Stimulated activated CD4-positive, alpha-beta T cell treated with anti-CD3 and anti-CD28 coated beads, Interleukin-15, amount 100 ng/mL, for 48 hours (primary cell): ENCODE measurements around the gene FUT2.
"Not testable (repeated sequence)": the region's sequence is repeated elsewhere in the genome, so short reads cannot be mapped to it uniquely, and the experiment has no call there.

Source experiments
- DNase-seq, 2 donors: peaks; one replicate each; pipeline ENCODE4 v3.0.0-alpha.2; 2020; ENCODE audit warnings: low read depth in 2 of 2

Gene FUT2

DNA sequence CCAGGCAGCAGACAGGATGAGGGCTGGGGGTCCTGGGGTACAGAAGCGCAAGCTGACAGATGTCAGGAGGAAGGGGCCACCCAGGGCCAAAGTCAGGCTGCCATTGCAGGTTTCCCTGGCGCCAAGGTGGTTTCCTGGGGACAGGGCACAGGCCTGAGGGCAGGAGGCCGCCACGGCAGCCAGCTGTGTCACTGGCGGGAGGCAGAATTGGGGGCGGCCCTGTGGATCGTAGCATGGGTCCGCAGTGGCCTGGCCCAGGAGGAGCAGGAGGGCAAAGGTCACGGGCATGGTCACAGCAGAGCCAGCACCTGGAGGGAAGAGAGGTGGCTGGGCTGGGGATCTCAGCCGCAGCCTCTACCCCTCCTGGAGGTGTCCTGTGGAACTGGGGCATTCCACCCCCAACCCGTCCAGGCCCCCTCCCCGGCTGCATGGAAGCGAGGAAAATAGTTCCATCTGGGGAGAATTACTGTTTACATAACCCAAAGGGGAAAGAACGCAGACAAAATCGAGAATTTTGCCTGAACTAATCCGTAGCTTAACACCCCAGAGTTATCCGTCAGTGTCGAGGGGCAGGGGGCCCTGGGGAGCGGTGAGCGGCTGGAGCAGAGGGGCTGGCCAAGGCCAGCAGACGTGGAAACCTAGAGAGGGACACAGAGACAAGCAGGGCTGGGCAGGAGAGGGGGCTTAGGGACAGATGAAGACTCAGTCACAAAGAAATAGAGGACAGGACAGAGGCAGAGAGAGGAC is 24.9 kb upstream of the FUT2 start:
- no peak for DNase-seq

DNA sequence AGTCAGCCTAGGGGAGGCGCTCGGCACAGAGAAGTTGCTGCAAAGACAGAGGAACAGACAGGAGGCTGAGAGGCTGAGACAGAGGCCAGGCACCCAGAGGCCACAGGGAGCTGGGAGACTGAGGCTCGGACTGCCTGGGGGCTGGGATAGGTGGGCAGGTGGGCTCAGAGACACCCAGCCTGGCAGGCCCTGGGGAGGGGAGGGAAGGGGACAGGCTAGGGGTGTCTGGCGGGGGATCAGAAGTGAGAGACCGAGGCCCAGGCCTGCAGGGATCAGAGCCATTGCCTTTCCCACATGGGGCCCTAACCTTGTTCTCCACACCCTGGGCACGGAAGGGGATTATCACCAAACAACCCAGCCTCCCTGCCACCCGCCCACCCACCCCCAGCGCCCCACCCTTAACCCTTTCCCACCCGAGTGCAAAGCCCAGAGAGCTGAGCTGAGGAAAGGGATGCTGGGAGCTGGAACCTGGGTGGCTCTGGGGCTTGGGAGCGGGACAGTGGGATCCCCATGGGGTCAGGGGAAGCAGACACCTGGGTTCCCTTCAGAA is 24.2 kb upstream of the FUT2 start:
- no peak for DNase-seq

DNA sequence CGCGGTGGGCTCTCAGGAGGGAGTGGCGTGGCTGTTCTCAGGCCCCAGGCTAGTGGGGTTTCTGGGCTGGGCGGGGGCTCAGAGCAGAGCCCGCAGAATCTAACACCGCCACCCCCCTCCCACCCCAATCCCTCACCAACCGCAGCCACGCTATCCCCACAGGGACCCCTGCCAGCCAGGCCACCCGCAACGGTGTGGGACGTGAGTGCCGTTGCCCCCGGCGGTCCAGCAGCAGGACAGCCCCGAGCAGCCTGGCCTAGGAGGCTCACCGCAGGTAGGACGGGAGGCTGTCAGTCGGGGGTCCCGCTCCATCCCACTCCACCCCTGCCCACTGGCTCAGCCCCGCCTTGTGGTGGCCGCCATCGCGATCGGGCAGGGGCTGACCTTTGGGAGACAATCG is 22.8 kb upstream of the FUT2 start, which contains the start of gene NTN5:
Gene NTN5 (minus strand): TSS at position 24 of the 400 bp plus-strand sequence. CDS start 2,031 bp downstream, outside the sequence.
- no peak for DNase-seq

DNA sequence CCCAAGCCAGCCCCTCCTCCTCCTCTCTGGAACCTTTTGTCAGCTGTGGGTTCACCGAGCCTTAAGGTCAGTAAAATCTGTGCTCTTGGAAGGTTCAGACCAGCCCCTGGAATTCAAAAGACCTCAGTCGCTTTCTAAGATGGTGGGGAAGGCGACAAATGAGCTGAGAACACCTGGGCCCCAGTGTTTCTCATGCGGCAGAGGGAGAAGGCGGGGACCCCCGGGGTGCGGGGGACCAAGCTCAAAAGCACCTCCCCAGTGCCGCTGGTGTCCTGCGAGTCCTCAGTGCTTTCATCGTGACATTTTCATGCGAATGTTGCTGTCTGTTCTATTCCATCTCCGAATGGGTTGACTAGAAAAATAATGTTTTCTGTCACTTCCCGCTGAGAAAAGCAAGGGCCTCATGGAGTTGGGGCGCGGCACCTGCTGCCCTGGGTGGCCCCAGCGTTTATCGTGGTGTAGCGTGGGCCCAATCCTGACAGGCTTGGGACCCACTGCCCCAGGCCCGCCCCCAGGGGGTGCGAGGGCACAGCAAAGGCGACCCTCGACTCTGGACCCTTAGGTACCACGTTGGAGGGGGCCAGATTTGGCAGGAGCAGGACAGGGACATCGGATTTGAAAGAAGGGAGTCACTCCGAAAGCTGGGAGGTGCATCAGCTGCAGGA is 22.2 kb upstream of the FUT2 start:
- DNase-seq = no peak

DNA sequence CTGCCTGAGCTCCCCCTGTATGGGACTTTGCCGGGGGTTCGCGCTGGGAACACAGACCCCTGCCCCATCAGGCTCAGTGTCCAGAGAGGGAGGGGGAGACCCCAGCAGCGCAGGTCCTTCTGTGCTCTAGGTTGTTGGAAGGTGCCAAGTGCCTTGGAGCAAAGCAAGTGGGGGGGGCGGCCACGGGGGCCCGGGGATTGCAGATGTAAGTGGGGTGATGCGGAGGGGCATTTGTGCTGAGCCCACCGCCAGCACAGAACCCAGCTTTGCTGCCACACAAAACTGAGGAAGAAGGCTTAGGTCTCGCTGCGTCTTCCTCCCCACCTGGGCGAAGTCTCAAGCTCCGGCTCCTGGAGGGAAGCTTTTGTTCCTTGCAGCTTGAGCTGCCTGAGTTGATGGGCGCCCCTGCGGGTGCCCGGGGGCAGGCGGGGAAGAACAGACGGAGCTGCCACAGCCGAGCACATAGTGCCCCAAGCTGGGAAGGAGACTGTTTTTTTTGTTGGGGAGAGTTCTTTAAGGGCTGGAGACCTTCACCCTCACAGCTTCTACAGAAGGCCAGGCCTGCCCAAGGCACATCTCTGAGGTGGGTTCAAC is 21.5 kb upstream of the FUT2 start:
- no peak for DNase-seq

DNA sequence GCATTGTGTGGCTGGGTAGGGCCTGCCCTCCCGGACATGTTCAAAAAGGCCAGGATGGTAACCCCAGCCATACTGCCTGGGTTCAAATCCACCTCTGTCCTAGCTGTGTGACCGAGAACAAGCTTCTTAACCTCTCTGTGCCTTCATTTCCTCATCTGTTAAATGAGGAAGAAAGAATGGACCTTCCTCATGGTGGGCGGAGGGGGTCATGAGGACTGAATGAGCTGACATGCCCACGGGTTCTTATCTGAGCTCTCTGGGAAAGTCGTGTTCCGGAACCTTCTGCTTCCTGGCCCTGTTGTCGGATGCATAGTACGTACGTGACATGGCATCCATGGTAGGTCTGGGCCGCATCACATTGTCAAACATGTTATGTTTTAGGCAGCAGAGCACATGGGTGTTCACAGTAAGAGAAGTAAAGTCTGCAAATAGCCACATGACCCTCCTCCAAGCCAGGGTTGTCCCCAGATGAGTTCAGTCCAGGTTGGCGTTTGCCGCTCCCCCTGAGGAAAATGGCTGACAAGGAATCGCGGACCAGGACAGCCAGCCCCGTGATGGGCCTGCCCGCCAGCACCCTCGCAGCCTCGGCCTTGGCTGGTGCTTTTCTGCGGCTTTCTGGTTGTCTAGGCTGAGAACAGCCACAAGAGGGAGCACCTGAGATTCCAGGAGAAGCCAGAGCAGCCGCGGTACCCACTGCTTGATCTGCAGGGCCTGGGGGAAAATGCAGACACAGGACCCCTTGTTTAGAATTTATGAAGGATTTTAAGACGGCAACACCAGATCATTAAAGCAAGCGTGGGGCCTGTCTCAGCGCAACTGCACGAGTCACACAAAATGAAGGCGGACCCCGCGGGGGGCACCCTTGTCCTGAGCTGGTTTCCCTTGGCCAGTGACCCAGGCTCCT is 20.6 kb upstream of the FUT2 start:
- peak; percentile 60 to 69 for DNase-seq

DNA sequence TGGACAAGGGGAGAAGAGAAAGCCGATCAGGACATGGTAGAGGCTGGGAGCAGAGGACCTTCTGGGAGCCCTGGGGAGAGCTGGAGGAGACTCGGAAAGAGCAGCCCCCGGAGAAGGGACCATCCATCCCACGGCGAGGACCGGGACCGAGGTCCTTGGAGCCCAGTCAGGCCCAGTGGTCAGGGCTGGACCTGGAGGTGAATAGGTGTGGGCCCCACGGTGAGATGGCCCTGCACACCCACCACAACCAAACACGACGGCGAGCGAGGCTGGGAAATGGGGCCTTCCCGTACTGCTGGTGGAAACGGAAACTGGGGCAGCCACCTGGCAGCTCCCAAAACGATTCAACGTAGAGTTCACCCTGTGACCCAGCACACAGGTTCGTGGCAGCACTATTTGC is 19.3 kb upstream of the FUT2 start:
- no peak for DNase-seq

DNA sequence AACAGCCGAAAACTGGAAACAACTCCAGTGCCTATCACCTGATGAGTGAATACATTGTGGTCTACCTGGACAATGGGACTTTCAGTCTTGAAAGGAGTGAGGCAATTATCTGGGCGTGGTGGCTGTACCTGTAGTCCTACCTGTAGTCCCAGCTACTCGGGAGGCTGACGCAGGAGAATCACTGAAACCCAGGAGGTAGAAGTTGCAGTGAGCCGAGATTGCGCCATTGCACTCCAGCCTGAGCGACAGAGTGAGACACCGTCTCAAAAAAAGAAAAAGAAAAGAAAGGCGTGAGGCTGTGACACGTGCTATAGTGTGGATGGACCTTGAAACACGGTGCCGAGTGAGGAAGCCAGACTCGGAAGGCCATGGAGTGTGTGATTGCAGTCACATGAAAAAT is 18.9 kb upstream of the FUT2 start:
- no peak for DNase-seq

DNA sequence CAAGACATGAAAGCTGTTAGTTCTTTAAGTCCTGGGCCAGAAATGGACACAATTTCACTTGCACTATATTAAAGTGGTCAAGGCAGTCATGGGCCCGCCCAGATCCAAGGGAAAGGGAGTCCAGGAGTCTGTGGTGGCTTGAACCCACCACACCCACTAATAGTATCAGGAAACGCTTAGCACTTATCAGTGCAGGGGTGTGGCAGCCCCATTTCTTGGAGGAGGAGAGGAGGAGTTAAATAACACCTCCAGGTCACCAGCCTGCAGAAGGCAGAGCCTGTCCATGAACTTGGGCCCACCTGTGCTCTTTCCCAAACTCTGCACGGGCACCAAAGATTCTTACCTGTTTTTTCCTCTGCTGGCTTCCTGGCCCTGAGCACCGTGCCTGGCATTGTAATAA is 17.6 kb upstream of the FUT2 start:
- DNase-seq = no peak

DNA sequence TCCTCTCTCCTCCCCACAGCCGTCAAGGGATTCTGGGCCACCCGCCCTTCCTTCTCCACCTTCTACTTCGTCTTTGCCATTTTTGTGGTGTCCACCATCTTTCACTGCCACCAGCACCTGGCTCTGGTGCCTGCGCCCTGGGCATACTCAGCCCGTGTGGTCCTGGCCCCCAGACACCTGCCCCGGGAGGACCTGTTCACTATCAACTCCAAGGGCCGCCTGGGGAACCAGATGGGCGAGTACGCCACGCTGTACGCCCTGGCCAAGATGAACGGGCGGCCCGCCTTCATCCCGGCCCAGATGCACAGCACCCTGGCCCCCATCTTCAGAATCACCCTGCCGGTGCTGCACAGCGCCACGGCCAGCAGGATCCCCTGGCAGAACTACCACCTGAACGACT is 15.8 kb upstream of the FUT2 start:
- not testable (repeated sequence) for DNase-seq

DNA sequence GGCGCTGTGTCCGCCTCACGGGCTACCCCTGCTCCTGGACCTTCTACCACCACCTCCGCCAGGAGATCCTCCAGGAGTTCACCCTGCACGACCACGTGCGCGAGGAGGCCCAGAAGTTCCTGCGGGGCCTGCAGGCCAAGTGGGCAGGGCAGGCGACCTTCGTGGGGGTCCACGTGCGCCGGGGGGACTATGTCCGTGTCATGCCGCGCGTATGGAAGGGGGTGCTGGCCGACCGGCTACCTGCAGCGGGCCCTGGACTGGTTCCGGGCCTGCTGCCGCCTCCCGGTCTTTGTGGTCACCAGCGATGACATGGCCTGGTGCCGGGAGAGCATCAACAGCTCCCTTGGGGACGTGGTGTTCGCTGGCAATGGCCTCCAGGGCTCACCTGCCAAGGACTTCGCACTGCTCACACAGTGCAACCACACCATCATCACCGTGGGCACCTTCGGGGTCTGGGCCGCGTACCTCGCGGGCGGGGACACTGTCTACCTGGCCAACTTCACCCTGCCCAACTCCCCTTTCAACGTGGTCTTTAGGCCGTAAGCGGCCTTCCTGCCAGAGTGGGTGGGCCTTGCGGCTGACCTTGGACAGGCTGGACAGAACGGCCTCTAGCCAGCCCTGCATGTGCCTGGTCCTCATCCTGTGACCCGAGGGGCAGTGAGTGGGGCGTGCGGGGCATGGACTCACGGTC is 15.2 kb upstream of the FUT2 start:
- no peak for DNase-seq

DNA sequence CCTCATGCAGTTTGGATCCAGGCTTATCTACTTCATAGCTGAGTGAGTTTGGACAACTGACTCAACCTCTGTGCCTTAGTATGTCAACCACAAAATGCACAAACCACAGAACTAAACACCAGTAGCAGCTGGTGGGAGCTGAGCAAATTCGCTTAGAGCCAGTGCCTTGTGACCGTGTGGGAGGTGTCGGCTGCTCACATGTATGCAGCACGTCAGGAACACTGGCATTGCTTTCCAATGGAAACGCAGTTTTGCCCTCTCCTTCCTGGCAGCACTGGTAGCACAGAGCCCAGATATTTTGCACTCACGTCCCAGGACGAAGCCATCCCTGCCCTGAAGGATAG is 14.7 kb upstream of the FUT2 start:
- DNase-seq = no peak

DNA sequence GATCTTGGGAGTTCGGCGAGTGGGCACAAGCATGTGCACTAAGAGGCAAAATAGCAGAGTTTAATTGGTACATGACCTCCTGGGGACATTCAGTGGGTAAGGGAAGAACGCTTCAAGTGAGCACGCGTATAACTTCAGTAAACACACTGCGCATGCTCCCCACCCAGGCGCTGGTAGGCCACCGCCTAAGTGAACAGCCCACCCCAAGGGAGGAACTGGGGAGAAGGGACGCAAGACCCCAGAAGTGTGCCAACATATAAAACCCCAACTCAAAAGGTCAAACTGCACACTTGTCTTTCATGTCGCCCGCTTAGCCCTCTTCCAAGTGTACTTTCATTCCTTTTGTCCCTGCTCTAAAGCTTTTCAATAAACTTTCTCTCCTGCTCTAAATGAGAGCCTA is 12.4 kb upstream of the FUT2 start:
- no peak for DNase-seq

DNA sequence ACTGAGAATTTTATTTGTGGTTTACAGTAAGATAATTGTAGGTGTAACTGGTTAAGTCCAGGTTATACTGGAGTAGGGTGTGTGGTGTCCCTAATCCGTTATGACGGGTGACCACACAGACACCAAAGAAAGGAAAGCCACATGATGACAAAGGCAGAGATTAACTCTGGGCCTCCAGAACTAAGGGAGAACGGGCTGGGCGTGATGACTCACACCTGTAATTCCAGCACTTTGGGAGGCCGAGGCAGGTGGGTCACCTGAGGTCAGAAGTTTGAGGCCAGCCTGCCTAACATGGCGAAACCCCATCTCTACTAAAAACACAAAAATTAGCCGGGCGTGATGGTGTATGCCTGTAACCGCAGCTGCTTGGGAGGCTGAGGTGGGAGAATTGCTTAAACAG is 10.2 kb upstream of the FUT2 start:
- DNase-seq = no peak

DNA sequence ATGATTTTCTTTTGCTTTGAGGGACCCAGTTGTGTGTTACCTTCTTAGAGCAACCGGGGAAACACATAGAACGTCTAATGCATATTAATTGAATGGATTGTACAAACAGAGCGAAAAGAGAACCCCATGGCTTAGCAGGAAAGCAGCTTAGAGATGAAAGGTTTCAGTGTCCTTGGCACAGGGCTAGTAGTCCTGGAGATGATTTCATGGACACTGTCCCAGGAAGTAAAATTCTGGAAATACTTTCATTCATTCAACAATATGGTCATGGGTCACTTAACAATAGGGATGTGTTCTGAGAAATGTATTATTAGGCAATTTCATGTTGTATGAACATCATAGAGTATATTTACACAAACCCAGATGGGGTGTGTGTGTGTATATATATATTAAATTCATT is 9.7 kb upstream of the FUT2 start:
- DNase-seq = no peak

DNA sequence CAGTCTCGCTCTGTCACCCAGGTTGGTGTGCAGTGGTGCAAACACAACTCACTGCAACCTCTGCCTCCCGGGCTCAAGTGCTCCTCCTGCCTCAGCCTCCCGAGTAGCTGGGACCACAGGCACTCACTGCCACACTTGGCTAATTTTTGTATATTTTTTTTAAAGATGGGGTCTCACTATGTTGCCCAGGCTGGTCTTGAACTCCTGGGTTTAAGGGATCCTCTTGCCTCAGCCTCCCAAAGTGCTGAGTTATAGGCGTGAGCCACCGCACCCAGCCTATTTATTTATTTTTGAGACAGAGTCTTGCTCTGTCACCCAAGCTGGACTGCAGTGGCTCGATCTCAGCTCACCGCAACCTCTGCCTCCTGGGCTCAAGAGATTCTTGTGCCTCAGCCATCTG is 9.1 kb upstream of the FUT2 start:
- not testable (repeated sequence) for DNase-seq

DNA sequence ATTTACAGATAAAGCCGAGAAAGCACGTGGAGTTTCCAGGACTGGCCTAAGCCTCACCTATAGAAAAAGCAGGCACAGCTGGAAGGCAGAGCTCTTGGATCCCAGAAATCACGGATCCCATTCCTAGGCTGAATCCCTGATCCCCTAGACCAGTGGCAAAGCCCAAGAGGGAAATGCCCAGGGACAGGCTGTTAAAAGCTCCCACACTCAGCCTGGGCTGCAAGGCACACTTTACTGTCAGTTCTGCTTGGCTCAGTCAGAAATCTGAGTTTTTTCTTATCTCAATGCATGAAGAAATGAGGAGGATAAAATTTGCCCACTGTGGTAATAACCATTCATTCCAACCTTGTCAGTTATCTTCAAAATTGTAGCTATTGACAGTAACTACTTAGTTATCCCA is 8.0 kb upstream of the FUT2 start:
- no peak for DNase-seq

DNA sequence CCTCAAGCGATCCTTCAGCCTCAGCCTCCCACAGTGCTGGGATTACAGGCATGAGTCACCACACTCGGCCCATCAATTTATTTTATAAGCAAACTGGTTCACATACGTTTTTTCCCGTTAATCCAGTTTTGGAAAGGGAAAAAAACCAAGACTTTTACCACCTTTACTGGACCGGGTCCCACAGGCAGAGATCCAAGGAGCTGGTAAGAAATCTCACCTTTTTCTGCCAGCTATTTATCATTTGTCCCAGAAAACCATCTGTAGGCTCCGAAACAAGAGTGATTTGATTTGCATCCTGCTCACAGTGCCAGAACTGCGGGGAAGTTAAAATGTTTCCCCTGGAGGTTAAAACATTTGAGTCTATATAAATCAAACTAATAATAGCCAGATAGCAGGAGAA is 6.3 kb upstream of the FUT2 start:
- DNase-seq = no peak

DNA sequence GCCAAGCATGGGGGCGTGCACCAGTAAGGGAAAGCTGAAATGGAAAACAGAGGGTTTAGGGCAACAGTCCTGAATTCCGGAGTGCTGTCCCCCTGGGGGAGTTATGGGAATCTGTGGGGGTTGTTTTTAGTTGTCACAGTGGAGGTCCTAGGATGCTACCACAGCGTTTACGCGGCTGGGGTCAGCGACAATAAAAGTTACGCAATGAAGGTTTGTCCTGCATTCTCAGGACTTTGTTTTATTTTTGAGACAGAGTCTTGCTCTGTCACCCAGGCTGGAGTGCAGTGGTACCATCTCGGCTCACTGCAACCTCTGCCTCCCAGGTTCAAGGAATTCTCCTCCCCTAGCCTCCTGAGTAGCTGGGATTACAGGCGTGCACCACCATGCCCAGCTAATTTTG is 2.1 kb upstream of the FUT2 start:
- not testable (repeated sequence) for DNase-seq

DNA sequence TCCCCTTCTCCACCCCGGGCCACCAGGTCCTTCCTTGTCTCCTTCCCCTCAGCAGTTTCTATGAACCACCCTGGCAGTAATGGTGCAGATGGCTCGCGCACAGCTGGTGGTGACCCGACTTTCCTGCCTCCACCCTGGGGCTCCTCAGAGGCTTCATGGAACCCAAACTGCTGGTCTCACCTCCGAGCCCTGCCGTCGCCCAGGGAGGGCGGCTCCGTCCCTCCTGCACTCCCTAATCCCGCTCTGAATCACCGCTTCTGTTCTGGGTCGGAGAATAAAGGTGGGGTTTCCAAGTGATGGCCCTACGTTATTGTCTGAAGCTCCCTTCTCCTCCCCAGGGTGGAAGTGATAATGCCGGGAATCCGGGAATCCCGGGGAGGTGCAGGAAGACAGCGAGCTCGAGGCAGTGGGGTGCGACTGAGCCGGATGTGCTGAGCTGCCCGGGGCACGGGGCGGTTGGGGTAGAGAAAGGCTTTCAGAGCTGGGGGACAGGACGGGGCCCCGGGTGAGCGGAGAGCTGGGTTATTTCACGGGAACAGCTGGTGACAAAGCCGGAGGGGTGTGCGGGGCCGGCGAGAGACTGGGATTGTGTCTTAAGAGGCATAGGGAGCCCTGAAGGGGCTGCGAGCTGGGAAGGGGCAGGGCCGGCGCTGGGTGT is 711 bp downstream of the FUT2 start:
- DNase-seq = no peak

DNA sequence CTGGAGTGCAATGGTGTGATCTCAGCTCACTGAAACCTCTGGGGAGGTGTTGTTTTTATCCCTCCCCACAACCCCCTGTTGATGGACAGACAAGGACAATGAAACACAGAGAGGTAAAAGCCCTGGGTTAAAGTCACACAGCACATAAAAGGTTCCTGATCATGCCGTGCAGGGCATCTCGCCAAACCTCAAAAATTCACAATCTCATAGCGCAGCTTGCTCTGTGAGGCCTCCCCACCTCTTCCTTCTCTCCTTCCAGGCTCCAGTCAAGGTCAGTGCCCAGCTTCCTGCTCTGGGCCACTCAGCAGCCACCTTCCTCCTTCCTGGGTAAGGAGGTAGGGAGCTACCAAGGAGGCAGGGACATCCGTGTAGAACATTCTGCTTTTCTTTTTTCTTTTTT is 2.3 kb downstream of the FUT2 start:
- DNase-seq = no peak
